Stimulated activated CD8-positive, alpha-beta memory T cell treated with anti-CD3 and anti-CD28 coated beads, Interleukin-7, amount 100 ng/mL, for 1 hour (primary cell): Measurements from ENCODE around the gene ORC6.

ENCODE experiments used
- DNase-seq, 2 donors: peaks; one replicate each; pipeline ENCODE4 v3.0.0-alpha.2; 2020; ENCODE audit warnings: low read depth in 2 of 2

Gene ORC6

DNA sequence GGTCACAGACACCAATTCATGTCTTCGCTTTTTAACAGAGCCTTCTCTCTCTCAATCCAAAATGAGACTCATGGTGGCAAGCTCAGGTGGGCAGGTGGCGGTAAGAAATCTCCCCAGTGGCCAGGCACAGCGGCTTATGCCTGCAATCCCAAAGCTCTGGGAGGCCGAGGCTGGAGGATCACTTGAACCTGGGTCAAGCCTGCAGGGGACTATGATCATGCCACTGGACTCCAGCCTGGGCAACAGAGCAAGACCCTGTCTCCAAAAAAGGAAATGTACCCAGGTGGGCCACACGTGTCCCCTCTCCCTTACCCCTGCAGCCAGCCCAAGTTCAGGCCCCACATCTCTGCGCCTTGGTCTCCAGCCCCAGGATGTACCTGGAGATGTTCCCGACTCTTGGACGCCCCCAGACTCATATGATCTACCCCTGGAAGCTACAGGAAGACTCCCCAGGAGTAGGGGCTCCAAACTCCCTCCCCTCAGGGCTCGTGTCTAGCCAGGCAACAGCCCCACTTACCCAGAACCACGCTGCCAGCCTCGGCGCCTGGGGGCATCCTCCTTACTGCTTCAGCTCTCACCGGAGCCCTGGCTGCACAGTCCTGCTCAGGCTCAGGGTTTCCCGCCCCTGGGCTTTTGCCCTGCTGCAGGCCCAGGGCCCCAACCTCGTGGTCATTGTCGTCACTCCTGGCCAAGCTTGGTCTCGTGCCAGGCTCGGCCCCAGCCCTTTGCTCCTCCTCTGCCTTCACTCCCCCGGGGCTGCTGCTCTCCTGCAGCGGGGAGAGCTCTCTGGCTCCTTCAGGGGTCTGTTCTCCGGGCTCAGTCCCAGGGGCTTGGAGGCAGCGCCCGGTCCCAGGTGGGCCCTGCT lies 42.5 kb downstream of the ORC6 start:
- DNase-seq: no peak

DNA sequence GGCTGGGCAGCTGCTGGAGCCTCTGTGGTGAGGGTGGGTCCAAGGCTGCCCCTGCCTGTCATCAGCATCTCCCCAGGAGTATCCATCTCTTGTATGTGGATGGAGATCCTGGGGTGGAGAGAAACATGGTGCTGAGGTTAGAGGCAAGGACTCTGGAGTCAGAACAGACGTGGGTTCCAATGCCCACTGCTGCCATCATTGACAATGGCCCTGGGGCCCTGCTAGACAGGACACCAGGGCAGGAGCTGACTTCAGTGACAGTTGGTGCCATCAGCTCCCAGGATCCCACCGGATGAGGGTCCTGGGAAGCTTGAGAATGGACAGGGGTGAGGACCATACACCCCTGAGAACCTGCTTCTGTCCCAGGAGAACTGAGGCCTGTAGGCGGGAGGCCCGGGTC lies 43.1 kb downstream of the ORC6 start:
- DNase-seq: no peak

DNA sequence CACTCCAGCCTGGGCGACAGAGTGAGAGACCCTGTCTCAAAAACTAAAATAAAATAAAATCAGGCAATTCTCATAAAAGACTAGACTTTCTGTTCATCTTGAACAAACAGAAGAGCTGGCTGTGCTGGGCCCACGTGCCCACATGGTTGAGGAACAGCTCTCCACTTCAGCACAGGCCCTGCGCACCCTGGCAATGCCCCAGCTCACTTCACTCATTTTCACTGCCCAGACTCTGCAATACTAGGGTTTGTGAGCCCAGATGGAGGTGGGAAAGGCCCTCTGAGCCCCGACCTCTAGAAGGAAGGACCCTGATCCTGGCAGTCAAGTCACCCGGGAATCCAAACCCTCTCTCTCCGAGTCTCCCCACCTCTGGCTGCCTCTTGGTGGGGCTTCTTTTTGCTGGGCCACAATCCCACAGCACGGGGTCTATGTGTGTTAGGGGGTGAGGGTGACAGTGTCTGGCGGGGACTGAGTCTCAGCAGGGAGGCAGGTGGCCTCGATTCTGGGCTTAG lies 43.9 kb downstream of the ORC6 start:
- no peak for DNase-seq

- DNase-seq: no peak
These were observed 47.2 kb downstream of the ORC6 start for GRCh38 chr16:46736695-46737094.

GRCh38 chr16:46737621-46738214 lies 48.3 kb downstream of the ORC6 start:
- no peak for DNase-seq

DNA sequence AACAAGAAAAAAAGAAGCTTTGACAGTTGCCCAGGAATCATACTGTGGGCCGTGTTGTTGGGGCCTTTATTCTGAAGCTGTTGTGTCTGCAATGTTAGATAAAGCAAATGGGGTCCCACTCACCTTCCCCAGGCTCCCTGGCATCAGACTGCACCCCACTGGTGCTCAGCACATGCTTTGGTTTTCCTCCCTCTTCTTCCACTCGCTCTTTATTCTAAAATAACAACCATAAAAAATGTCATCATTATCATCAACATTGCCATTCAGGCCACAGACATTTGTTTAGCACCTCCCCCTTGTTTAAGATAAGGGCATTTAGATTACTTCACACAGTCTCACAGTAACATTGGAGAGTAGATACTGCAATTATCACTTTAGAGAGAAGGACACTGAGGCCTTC lies 50.5 kb downstream of the ORC6 start:
- DNase-seq: no peak

DNA sequence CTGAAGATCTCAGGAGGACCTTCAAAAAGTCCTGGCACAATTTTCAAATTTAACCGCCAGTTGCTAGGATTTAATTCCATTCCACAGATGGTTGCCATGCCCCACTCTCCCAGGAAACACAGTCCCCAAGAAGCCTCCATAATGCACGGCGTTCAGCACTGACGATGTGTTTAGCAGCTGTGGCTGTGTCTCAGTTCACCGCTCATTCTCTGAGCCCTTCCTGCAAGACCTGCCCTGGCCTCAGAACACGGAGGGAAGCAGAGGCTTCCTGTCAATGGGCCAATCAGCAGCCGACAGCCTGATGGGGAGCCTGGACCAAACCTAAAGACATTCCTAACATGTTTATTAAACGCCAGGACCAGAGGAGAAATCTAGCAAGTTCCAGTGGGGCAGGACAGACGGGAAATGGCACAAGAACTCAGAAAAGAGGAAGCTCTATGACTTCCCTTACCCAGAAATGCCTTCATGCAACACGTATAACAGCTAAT lies 53.8 kb downstream of the ORC6 start:
- no peak for DNase-seq

GRCh38 chr16:46745617-46746016 lies 56.2 kb downstream of the ORC6 start:
- DNase-seq: no peak

DNA sequence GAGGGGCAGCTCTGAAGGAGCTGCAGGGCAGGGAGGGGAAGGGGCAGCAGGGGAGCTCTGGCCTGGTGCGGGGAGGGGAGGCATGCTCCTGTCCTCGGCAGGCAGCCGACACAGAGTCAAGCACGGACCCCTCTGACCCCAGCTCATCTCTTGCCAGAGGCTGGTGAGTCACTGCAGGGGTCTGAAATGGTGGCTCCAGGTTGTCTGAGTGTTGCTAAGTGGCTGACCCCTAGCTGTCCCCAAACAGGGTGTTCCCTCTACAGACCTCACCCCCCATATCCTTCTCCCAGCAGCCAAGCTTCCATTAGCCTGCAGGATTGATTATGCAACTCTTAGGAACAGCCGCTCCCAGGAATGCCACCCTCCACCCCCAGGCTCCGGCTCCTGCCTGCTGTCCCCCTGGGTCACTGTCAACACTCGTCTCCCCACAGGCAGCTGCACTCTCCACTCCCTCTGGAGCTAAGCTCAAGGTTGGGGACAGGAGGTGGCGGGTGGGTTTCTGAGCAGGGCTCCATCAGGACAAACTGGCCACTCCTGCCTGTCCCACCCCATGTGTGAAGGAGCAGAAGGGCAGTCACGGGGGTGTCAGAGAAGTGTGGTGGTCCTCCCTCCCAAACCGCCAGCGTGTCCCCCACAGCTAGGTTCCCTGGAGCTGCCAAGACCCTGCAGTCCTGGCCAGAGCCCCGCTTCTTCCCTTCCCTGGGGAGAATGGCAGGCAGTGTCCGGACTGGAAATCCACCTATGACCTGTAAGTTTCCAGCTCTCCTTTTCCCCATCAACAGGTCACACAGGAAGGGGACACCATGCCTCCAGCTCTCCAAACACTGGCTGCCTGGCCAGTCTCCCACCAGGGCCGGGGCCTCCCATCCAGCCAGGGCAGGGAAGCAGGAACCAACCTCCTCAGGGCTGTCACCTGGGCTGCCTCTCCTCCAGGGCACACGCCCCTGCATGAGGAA lies 57.6 kb downstream of the ORC6 start:
- DNase-seq: no peak
